Measurements from ENCODE around the gene TENT5C. TPM values are rescaled to one million over a fixed set of nuclear protein-coding genes. Genes with fewer than 3 reads are reported as not detected.

TENT5C gene
- total and polyA plus RNA-seq, 2 of the 13 experiments (the other 11 are each of a cell fraction or from before 2014, with no cell fraction given): 0.02 to 0.38 TPM

DNA sequence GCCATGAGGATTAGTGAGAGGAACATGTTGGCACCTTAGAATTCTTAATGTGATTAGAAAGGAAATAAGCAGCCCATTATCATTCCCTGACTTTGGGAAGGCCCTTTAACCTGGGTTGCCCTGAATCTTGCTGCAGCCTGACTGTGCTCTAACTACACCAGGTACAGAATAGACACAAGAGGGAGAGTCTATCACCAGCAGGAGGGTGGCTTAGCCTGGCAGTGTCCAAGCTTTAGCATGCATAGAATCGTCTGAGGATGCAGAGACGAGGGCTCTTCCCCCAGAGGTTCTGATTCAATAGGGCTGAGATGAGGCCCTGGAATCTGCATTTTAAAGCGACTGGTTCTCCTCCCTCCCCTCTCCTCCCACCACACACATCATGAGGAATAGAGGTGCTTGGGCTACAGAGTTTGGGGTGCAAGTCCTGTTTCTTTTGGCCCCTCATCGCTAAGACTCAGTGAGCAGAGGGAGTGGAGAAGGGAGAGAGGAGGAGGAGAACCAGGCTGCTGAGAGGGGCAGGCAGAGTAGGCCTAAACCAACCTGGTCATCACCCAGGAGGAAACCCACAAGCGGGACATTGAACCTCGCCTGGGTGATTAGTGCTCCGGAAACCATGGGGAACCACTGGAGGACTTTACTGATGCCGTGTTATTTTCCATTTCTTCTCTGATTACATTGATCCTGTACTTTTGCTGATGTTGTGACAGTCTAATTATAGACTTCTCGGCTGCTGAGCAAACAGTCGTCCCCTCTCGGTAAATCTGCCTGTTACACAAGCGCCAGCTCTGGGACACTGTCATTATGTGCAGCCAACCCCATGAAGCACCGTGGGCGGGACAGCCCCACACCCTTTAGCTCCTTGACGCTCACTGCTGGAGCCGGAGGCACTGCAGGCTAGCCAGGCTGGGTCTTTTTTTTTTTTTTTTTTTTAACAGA is 6.3 kb upstream of the TENT5C start:
- no TSS peak for BruUV-seq (replicated peaks)
- H3K36me3 ChIP-seq (replicated peaks in 1 of 2; ENCODE audit: control insufficient read depth in 1 of 2, insufficient read depth in 2 of 2, low read length in 2 of 2): no peaks in the 10 kb centered on the region
- H3K4me3 ChIP-seq (replicated peaks in 1 of 3; ENCODE audit: insufficient read depth in 1 of 3, low read depth in 2 of 3, low read length in 3 of 3): no peak overlapping the region
- CTCF ChIA-PET (ENCODE audit: low intra/inter-chr PET ratio, low total read pairs): no interaction called here
- POLR2A ChIA-PET: no interaction called here
- no peaks in the 10 kb centered on the region for H4K20me1 ChIP-seq (ENCODE audit: insufficient read depth, low read length)
- no peaks in the 10 kb centered on the region; the same call in 1 of the 2 replicates for H3K4me1 ChIP-seq (ENCODE audit: insufficient read depth, low read length)
- no peaks in the 10 kb centered on the region for H3K9me3 ChIP-seq (ENCODE audit: low read length)
- H3K27me3 ChIP-seq (ENCODE audit: control insufficient read depth in 1 of 2, insufficient read depth in 2 of 2, low read length in 2 of 2): no peaks in the 10 kb centered on the region
- H3K9ac ChIP-seq (ENCODE audit: insufficient read depth, low read depth, low read length): no peak overlapping the region
- TF ChIP-seq ATRX (CRISPR knock-in tag; IDR thresholded peaks at IDR 0.05; ENCODE audit: borderline replicate concordance): no peak
- peak; percentile 64; the same call in 1 of the 2 replicates for TF ChIP-seq ZNF205 (CRISPR knock-in tag; IDR thresholded peaks at IDR 0.05)
- TF ChIP-seq SCMH1 (CRISPR knock-in tag; IDR thresholded peaks at IDR 0.05; ENCODE audit: borderline replicate concordance): no peak
- intact Hi-C loops (cut with micrococcal nuclease; ENCODE audit: unreplicated experiment): no loop called here
- WGBS (ENCODE audit: low lambda C conversion rate): 3% methylated on average over 16 of the region's 16 CpGs
- DNase-seq (ENCODE audit: low spot score): no peak
- in situ Hi-C loops (cut with HindIII; ENCODE audit: extremely low pct_ligation_motif_present, low pct_unique_long_range_greater_than_20kb): no loop called here
- no peak overlapping the region for H3K27ac ChIP-seq (ENCODE audit: extremely low read length, insufficient read depth, low read length)
- H3K4me2 ChIP-seq (ENCODE audit: low read depth, low read length): 0 out of 2 replicates have a peak overlapping the region, but pooled peaks have one; percentile 13
- FAIRE-seq: no peak
- H2AFZ ChIP-seq (ENCODE audit: low read length): no peak overlapping the region
- ATAC-seq: peak; percentile 43
- no peaks in the 10 kb centered on the region for H3K79me2 ChIP-seq (ENCODE audit: insufficient read depth, low read length)

DNA sequence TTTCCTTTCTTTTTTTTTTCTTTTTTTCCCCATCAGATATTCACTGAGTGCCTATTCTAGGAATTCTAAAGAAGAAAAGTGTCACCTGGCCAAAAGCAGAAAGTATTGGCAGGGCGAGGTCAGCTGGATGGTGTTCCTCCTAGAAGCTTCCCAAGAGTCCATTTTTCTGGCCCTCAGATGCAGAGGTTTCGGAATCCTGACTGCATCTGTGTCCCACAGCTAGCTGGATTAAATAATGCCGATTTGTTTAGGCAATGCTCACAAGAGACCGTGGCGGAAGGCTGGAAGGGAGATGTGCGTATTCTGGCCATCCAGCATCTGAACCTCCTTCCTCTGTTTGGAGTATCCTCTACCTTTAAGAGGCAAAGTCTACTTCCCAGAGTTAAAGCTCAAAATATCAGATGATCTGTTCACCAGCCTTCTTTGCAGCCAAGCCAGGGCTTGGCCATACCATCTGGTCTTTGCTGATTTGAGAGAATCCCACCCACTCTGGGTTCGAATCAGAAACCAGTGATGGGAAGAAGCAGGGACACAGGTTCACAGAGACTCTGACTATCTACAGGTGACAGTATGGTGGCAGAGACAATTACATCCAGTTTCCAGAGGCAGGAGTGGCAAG is 5.4 kb upstream of the TENT5C start:
- Histone ChIP-seq H3K36me3 (replicated peaks in 1 of 2; ENCODE audit: control insufficient read depth in 1 of 2, insufficient read depth in 2 of 2, low read length in 2 of 2) (no peaks in the 10 kb centered on the region), H3K4me2 (ENCODE audit: low read depth, low read length) (no peak overlapping the region), H3K4me1 (ENCODE audit: insufficient read depth, low read length) (peaks cover 9% of the 10 kb centered on the region), H3K27ac (ENCODE audit: extremely low read length, insufficient read depth, low read length) (no peak overlapping the region), H3K4me3 (replicated peaks in 1 of 3; ENCODE audit: insufficient read depth in 1 of 3, low read depth in 2 of 3, low read length in 3 of 3) (no peak overlapping the region), H4K20me1 (ENCODE audit: insufficient read depth, low read length) (no peaks in the 10 kb centered on the region), H3K9me3 (ENCODE audit: low read length) (no peaks in the 10 kb centered on the region), H3K79me2 (ENCODE audit: insufficient read depth, low read length) (no peaks in the 10 kb centered on the region), H2AFZ (ENCODE audit: low read length) (no peak overlapping the region), H3K27me3 (ENCODE audit: control insufficient read depth in 1 of 2, insufficient read depth in 2 of 2, low read length in 2 of 2) (no peaks in the 10 kb centered on the region; a peak in 1 of 5 replicates), H3K9ac (ENCODE audit: insufficient read depth, low read depth, low read length) (no peak overlapping the region)
- ChIA-PET POLR2A (no interaction called here), CTCF (ENCODE audit: low intra/inter-chr PET ratio, low total read pairs) (no interaction called here)
- ATAC-seq: no peak
- no peak for DNase-seq (ENCODE audit: low spot score)
- no TSS peak for BruUV-seq (replicated peaks)
- intact Hi-C loops (cut with micrococcal nuclease; ENCODE audit: unreplicated experiment) (no loop called here), in situ Hi-C loops (cut with HindIII; ENCODE audit: extremely low pct_ligation_motif_present, low pct_unique_long_range_greater_than_20kb) (no loop called here)
- FAIRE-seq: no peak
- 55% methylated on average over 7 of the region's 7 CpGs for WGBS (ENCODE audit: low lambda C conversion rate)
- no peak for TF ChIP-seq DR1 (CRISPR knock-in tag; IDR thresholded peaks at IDR 0.05)
- no peak for TF ChIP-seq HNRNPUL1 (IDR thresholded peaks at IDR 0.05; ENCODE audit: low read depth, low read length)
- no peak for TF ChIP-seq ZBTB20 (CRISPR knock-in tag; IDR thresholded peaks at IDR 0.05; ENCODE audit: borderline replicate concordance, low read depth)
- no peak for TF ChIP-seq ZFP90 (CRISPR knock-in tag; IDR thresholded peaks at IDR 0.05; ENCODE audit: borderline replicate concordance)
- TF ChIP-seq ZNF782 (CRISPR knock-in tag; IDR thresholded peaks at IDR 0.05; ENCODE audit: borderline replicate concordance): no peak
- TF ChIP-seq GATAD2A (CRISPR knock-in tag; IDR thresholded peaks at IDR 0.05): no peak
- TF ChIP-seq ZNF138 (CRISPR knock-in tag; IDR thresholded peaks at IDR 0.05; ENCODE audit: low read depth): no peak
- TF ChIP-seq ZNF781 (CRISPR knock-in tag; IDR thresholded peaks at IDR 0.05; ENCODE audit: borderline replicate concordance, not compliant biosample characterization): no peak
- TF ChIP-seq YY1 (IDR thresholded peaks at IDR 0.05; ENCODE audit: insufficient read depth, insufficient replicate concordance, low read depth, low read length): no peak
- TF ChIP-seq, protein P1, sequence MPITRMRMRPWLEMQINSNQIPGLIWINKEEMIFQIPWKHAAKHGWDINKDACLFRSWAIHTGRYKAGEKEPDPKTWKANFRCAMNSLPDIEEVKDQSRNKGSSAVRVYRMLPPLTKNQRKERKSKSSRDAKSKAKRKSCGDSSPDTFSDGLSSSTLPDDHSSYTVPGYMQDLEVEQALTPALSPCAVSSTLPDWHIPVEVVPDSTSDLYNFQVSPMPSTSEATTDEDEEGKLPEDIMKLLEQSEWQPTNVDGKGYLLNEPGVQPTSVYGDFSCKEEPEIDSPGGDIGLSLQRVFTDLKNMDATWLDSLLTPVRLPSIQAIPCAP (CRISPR knock-in tag; IDR thresholded peaks at IDR 0.05; ENCODE audit: low read depth): no peak
- TF ChIP-seq ZNF235 (CRISPR knock-in tag; IDR thresholded peaks at IDR 0.05; ENCODE audit: borderline replicate concordance): no peak
- no peak for TF ChIP-seq RBM22 (optimal IDR thresholded peaks at IDR 0.05; ENCODE audit: low read length)
- TF ChIP-seq MAFF (IDR thresholded peaks at IDR 0.05; ENCODE audit: low read depth, low read length): no peak

Data from HepG2 (cell line).